ENCODE results near the gene WDR5B.

GRCh38 chr3:122415762-122416654 is at the start of gene WDR5B:
- TF ChIP-seq ZNF274 (IDR thresholded peaks at IDR 0.05; ENCODE audit: low read depth, low read length) (no peak), SUZ12 (IDR thresholded peaks at IDR 0.05; ENCODE audit: extremely low read depth, insufficient read depth, insufficient read length) (no peak)
